Endothelial cell (in vitro differentiated cells): ENCODE measurements around the gene HOXA7. TPM values are rescaled to one million over a fixed set of nuclear protein-coding genes. Genes with fewer than 3 reads are reported as not detected.

Experiments used
- DNase-seq: peaks from one replicate; pipeline ENCODE4 v3.0.0; 2021; ENCODE audit warnings: low spot score
- H3K27ac Mint-ChIP-seq: one replicate; pipeline ENCODE4 v1.8.0; 2021; ENCODE audit warnings: mixed read lengths, inconsistent platforms; ENCODE audit not compliant: unreplicated experiment
- H3K27me3 Mint-ChIP-seq: one replicate; pipeline ENCODE4 v1.8.0; 2021; ENCODE audit warnings: mild to moderate bottlenecking, moderate library complexity, mixed read lengths, inconsistent platforms; ENCODE audit not compliant: unreplicated experiment
- H3K36me3 Mint-ChIP-seq: one replicate; pipeline ENCODE4 v1.8.0; 2021; ENCODE audit warnings: mild to moderate bottlenecking, low read depth, mixed read lengths, inconsistent platforms; ENCODE audit not compliant: unreplicated experiment
- H3K4me1 Mint-ChIP-seq: one replicate; pipeline ENCODE4 v1.8.0; 2021; ENCODE audit warnings: mild to moderate bottlenecking, mixed read lengths, inconsistent platforms; ENCODE audit not compliant: unreplicated experiment
- H3K4me3 Mint-ChIP-seq: one replicate; pipeline ENCODE4 v1.8.0; 2021; ENCODE audit warnings: mild to moderate bottlenecking, mixed read lengths, inconsistent platforms; ENCODE audit not compliant: unreplicated experiment
- H3K9me3 Mint-ChIP-seq: one replicate; pipeline ENCODE4 v1.8.0; 2021; ENCODE audit warnings: mixed read lengths, inconsistent platforms; ENCODE audit not compliant: unreplicated experiment
- CTCF ChIP-seq: fragments of 200-600 bp; sonication (generic); IDR thresholded peaks from one replicate; pipeline ENCODE4 v1.5.0; 2021; ENCODE audit warnings: antibody characterized with exemption; ENCODE audit not compliant: unreplicated experiment
- total RNA-seq: library from RNA; stranded (reverse); fragmentation: NEBNext Ultra II Directional; extraction: Animal tissue kit (Norgen Biotek cat#: 25700); gene quantifications from one replicate; pipeline ENCODE4 v1.2.1, GENCODE V29; 2021; ENCODE audit not compliant: unreplicated experiment

HOXA7 gene
- total RNA-seq, 1 donor from 2014 or later, result not detected

DNA sequence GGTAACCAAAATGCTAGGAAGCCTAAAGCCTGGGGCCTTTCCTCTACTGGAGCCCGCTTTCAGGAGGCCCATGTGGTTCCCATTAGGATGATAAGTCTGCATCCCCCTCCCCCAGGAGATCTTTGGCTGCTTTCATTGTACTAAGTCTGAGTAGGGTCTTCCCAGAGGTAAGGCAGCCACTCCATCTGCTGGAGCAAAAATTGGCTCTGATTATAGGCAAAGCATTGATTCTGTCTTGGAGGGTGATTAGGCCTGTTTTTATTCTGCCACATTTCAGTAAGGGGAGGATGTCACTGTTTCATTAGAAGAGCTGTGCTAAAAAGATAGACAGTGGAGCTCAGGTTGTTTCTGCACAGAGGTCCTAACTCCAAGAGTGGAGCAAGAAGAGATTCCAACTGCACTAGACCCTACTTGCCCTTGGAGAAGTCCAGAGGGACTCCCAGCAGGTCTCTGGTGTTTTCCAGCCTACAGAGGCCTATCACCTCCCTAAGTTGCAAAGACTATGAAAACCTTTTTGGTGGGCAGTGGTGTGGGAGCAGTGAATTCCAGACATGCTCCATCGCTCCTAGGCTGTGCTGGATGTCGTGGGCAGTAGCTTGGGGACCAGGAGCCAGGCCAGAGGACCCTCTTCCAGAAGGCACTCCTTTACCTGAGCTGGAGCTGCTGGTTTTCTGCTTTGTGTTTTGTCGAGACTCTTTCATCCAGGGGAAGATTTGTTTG is 46.8 kb downstream of the HOXA7 start:
- Mint-ChIP-seq H3K27me3 (peaks cover 42% of the 10 kb centered on the region), H3K36me3 (no peaks in the 10 kb centered on the region), H3K4me1 (peaks cover 40% of the 10 kb centered on the region), H3K9me3 (no peaks in the 10 kb centered on the region), H3K27ac (no peak overlapping the region), H3K4me3 (peak overlapping the region; percentile 65)
- DNase-seq, result no peak
- no peak for TF ChIP-seq CTCF

- TF ChIP-seq CTCF, result no peak
- Mint-ChIP-seq H3K4me1 (peaks cover 43% of the 10 kb centered on the region), H3K9me3 (no peaks in the 10 kb centered on the region), H3K27ac (no peak overlapping the region), H3K27me3 (peaks cover 44% of the 10 kb centered on the region), H3K36me3 (no peaks in the 10 kb centered on the region), H3K4me3 (peak overlapping the region; percentile 31)
- peak; percentile 65 for DNase-seq
Observed at GRCh38 chr7:27108390-27109127, 47.9 kb downstream of the HOXA7 start.

- no peak for TF ChIP-seq CTCF
- Mint-ChIP-seq H3K27ac (no peak overlapping the region), H3K4me1 (peaks cover 48% of the 10 kb centered on the region), H3K9me3 (no peaks in the 10 kb centered on the region), H3K4me3 (peak overlapping the region; percentile 63), H3K27me3 (peaks cover 41% of the 10 kb centered on the region), H3K36me3 (no peaks in the 10 kb centered on the region)
- no peak for DNase-seq
Observed at GRCh38 chr7:27107391-27108381, 48.8 kb downstream of the HOXA7 start.

GRCh38 chr7:27106901-27107240 is 49.6 kb downstream of the HOXA7 start:
- Mint-ChIP-seq H3K36me3 (no peaks in the 10 kb centered on the region), H3K4me3 (no peak overlapping the region), H3K27me3 (peaks cover 44% of the 10 kb centered on the region), H3K4me1 (peaks cover 52% of the 10 kb centered on the region), H3K27ac (no peak overlapping the region), H3K9me3 (no peaks in the 10 kb centered on the region)
- no peak for DNase-seq
- TF ChIP-seq CTCF, result no peak
